Globus pallidus (tissue), 1 donor: Measurements from ENCODE around the gene RGS4.

Experiments used
- DNase-seq: peaks from one replicate; pipeline ENCODE4 v3.0.0-alpha.2; 2015; ENCODE audit warnings: low spot score

RGS4 gene

GRCh38 chr1:163069142-163069541, at the start of gene RGS4:
TSS of gene RGS4 (plus strand) at chr1:163069361. CDS start at chr1:163069485, 124 bp downstream.
- DNase-seq = no peak

DNA sequence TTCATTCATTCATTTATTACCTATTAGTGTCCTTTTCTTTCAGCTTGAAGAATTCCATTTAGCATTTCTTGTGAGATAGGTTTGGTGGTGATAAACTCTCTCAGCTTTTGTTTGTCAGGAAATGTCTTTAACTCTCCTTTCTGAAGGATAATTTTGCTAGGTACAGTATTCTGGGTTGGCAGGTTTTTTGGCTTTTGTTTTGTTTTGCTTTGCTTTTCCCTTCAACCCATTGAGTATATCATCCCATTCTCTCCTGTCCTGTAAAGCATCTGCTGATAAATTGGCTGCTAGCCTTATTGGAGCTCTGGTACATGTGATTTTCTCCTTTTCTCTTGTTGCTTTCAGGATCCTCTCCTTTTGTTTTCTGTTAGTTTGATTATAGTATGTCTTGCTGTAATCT, 47.0 kb upstream of the RGS4 start:
- no peak for DNase-seq

DNA sequence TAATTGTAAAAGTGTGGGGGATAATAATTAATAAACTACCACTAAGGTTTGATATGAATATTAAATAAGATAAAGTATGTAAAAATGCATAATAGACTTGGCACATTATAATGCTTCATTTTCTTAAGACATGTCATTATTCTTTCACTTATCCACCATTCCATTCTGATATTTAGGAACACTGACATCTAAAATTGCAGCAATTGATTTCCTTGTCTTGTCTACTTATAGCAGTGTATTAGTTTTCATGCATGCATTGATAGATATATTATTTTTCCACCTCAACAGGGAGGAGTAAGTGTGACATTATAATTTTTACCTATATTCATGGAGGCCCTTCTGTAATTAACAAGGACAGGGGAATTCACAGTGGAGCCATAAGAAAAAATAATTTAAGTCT, 41.6 kb upstream of the RGS4 start:
- DNase-seq = no peak

DNA sequence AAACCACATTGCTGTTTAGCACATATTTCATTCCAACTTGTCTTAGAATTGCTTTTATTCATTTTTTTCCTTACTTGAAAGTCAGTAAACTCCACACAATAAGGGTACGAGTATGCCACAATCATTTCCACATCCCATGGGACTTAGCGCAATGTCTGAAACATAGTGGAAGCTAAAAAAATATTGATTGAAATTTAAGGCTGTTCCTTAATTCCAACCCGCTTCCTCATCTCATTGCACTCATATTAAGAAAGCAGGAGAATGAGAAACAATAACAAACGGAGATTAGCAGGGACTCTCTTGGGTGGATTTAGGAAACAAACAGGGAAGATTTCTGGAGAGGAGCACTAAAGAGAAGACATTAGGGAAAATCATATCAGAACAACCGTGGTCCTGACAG, 39.3 kb upstream of the RGS4 start:
- no peak for DNase-seq

DNA sequence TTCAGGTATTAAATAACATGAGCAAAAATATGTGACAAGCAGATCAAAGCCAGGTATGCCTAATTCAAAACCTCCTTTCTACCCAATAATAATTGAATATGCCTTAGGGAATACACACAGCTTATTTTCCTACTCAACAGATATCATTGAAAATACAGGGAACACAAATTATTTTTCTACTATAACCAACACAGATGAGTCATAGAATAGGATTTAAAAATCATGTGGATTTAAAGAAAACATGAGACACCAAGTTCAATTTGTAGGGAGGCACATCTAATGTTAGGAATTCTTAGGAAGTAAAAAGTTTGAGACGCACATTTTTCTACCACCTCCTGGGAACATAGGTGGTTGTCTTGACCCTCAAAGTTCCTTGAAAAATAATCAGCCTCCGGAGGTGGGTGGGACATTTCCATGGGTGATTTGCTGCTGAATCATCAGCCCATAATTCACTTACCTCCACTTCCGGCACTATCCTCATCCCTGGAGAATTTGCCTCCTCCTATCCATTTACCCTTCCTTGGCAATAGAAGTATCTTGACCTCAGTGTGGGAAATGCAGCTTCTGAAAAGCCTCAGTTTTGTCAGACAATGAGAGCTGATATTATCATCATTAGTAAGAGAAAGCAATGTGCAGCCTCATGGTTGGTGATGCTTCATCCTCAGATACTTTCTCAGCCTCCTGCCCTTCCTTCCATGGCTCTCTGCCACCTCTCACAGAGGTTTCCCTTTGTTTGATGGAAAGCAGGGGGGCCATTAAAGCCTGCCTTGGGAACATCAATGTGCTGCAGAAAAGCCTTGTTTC, 33.5 kb upstream of the RGS4 start:
- no peak for DNase-seq

DNA sequence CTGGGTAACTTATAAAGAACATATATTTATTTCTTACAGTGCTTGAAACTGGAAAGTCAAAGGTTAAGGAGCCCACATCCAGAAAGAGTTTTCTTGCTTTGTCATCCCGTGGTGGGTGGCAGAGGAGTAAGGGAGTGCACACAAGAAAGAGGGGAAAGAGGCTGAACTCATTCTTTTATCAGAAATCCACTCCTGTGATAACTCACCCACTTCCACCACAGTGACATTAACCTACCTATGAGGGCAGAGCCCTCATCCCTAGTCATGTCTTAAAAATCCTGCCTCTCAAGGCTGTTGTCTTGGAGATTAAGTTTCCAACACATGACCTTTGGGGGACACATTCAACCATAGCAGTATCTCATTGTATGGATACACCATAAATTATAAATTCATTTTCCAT, 32.5 kb upstream of the RGS4 start:
- no peak for DNase-seq

DNA sequence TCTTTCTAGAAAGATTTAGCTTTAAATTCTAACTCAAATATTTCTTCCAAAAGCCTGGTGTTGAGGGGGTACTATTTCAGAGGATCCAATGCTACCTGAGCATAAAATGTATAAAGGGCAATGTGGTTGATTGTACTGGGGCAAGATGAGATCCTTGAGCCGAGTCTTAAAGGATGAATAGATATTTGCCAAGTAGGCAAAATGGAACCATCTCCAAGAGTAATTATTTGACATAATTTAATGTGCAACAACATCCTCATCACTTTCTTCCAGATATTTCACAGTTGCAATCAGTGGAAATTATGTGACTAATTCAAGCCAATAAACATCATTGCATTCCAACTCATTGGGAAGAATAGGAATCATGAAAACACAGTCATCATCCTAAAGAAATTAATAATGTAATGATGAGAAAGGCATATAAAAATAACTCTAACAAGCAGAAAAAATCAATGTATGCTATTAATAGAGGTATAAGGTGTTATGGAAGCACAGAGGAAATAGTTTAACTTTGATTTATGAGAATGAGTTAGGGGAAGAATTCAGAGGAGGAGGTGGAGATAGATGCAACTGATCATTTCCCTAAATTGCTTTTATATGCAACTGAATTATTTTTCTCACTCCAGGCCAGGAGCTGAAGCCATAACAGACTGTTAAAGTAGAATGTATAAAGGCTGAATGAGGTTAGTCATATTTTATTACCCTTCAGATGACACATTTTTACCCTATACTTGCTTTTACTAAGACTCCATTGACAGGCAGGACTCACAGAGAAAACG, 30.0 kb upstream of the RGS4 start:
- no peak for DNase-seq

DNA sequence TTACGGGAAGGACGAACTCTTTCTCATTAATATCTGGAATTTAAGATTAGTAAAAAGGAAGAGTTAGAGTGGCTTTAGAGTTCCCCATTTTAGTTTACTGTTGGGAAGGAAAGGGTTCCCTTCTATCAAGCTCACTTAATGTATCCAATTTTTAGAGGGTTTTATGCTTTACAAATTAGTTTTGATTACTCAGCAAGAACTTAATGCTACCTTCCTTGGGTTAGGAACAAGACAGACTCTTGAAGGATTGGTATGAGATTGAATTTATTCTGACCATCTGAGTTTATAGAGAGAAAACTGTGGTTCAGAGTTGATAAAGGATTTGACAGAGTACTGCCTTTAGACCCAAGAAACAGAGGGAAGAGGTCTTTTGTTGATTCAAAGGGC, 29.5 kb upstream of the RGS4 start:
- no peak for DNase-seq

GRCh38 chr1:163046071-163046470, 23.1 kb upstream of the RGS4 start:
- no peak for DNase-seq

DNA sequence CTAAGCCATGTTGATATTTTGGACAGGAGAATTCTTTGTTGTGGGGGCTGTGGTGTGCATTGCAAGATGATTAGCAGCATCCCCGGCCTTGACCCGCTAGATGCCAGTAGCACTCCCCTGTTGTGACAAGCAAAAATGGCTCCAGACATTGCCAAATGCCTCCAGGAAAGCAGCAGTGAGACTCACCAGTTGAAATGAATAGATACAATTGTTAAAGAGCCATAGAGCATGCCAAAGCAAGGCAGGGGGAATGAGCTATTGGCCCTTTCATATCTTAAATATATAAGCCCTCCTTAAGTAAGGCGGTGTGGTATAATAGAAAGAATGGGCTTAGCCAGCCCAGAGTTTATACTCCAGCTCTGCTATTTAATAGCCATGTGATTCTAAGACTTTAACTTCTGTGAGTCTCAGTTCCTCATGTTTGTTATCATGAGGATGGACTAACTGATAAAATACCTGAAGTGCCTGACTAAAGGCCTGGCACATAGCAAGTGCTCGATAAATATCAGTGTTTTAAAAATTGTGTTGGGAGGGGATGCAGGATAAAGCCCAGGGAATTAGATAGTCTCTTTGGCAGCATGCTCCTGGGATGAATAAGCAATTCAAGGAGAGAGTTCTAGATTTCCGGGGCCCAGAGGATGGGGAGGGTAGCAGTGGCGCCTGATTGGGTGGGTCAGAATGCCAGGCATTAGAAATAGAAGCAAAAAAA, 21.1 kb upstream of the RGS4 start:
- no peak for DNase-seq

DNA sequence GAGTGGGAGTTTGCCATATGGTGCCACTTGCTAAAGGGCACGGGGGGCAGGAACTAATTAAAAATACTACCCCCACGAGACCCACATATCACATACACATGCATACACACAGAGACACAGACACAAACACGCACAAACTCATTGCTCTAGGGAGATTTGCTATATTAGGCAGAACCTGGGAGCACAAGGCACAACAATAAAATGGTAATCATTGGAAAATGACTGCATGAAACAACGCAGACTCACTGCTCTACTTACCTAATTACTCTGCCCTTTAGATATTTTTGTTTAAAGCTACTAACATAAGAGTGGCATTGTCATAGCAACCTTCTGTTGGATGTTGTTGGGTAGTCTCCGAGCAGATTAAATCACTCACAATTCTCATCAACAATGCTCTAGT, 20.3 kb upstream of the RGS4 start:
- DNase-seq = no peak

DNA sequence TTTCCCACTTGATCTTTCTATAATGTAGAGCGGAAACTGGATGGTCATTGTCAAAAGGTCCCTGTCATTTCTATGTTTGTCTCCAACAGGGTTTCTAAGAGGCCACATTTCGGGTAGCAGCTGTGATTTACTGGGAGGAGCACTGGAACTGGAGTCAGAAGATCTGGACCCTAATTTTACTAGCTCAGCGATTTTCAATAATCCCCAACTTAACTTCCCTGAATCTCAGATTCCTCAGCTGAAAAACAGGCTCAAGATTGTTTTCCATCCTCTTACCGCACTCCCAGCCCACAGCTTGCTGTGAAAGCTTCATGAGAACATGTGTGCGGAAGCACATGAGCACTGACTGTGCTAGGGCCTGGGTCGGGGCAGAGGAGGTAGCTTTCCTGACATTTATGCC, 19.9 kb upstream of the RGS4 start:
- DNase-seq = no peak

GRCh38 chr1:163050496-163050895, 18.7 kb upstream of the RGS4 start:
- DNase-seq = no peak

DNA sequence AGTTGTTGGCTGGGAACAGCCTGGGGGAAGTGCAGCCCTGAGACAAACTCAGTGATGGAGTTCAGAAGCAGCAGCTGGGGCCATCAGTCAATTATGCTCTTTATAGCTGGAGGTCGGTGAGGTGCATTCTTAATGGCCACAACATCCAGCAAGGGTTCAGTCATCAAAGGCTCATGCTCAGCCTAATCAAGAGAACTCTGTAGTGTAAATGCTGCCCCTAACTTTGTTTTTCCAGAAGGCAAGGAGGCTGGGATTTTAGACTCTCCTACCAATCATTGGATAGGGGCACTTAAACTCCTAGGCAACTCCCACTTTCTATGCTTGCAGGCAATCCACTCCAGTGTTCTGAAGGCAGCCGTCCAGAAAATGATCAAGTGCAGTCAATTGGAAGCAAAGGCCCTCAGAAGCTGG, 15.0 kb upstream of the RGS4 start:
- no peak for DNase-seq

DNA sequence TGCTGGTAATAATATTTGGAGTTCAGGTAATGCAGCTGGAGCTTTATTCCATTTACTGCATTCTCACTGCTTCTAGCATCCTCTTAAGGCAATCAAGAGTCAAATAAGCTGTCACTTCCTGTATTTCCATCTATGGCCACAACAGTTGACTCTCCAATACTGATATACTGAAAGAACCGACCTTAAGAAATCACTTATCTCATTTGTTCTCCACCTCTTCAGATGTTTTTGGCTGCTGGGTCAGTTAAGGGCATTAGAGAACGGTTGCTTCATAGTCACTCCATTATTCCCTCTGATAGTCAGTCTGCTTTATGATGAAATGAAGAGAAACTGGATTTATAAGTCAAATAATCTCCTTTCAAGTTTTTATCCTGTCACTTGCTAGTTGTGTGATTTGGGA, 14.2 kb upstream of the RGS4 start:
- no peak for DNase-seq

DNA sequence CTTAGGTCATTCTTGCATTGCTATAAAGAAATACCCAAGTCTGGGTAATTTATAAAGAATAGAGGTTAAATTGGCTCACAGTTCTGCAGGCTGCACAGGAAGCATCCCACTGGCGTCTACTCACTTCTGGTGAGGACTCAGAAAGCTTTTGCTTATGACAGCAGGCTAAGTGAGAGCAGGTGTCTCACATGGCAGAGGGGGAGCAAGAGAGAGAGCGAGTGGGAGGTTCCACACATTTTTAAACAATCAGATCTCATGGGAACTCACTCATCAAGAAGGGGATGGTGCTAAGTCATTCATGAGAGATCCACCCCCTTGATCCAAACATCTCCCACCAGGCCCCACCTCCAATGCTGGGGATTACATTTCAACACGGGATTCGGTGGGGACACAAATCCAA, 13.6 kb upstream of the RGS4 start:
- DNase-seq = no peak

GRCh38 chr1:163056831-163057230, 12.3 kb upstream of the RGS4 start:
- DNase-seq = no peak

DNA sequence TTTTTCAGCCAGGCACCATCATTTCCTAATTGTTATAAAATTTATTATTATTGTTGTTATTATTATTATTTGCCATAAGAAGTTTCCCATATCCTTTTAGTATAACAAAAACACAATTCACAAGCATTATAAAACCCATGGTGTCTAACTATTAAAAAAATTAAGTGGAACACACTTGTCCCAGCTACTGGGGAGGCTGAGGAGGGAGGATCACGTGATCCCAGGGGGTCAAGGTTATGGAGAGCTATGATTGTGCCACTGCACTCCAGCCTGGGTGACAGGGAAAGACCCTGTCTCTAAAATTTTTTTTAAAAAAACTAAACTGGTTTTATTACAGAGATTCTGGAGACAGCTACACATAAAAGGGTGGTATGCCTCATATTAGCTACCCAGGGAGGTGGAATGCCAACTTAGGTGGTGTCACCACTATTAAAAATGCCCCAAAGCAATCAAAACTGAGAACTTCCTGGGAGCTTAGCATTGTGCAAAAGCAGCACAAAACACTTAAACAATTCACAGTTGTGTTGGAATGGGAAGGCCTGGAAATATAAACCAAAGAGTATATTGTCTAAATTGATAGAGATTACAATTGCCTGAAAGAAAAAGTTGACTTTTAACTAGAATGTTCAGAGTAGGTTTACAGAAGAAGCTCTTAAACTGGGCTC, 8.7 kb upstream of the RGS4 start:
- no peak for DNase-seq

GRCh38 chr1:163063143-163063542, 6.0 kb upstream of the RGS4 start:
- no peak for DNase-seq

DNA sequence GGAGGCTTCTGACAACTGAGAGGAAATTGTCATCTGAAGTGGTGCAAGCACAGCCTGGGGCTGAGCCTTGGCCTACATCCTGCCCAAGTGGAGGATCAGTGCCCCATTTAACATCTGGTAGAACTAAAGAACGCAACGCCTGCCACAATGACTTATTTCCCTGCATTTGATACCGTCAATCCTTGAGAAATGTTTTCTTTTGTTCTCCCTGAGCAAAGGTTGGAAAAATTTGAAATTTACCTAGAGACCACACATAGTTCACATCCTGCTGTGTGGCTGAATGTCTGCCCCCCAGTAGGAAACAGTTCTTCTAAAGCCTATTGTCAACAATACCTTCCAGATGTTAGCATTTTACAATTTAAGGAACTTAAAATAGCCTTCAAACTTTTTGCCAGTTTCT, 5.6 kb upstream of the RGS4 start:
- no peak for DNase-seq

DNA sequence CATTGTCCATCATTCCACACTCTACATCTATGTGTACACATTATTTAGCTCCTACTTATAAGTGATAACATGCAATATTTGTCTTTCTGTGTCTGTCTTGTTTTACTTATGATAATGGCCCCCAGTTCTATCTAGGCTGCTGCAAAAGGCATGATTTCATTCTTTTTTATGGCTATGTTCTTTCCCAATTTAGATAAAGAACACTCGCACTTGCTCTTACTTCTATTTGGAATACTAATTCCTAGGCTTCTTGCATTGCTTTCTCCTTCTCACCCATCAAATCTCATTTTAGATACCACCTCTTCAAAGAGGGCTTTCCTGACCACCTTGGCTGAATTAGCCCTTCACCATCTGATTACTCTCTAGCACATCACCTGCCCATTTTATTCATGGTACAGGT, 3.0 kb upstream of the RGS4 start:
- DNase-seq = no peak

GRCh38 chr1:163066686-163067085, 2.5 kb upstream of the RGS4 start:
- DNase-seq = no peak
